ENCODE results near the gene GCA. TPM values are rescaled to one million over a fixed set of nuclear protein-coding genes. Genes with fewer than 3 reads are reported as not detected.

The GCA gene
- total RNA-seq, 3 donors from 2014 or later = 14.1 to 32.8 (median 29.1) TPM

- Histone ChIP-seq H3K4me3 (no peak overlapping the region), H3K9me3 (no peaks in the 10 kb centered on the region), H3K36me3 (ENCODE audit: low read depth) (no peaks in the 10 kb centered on the region), H3K4me1 (ENCODE audit: low read depth) (peaks cover 30% of the 10 kb centered on the region)
- ATAC-seq = no peak
- no peak for TF ChIP-seq CTCF (IDR thresholded peaks at IDR 0.05)
- no peak for DNase-seq
- intact Hi-C loops (cut with DNase I, micrococcal nuclease) = no loop called here
Observed at GRCh38 chr2:162315938-162316337, 28.0 kb upstream of the GCA start.

GRCh38 chr2:162316590-162316989 lies 27.3 kb upstream of the GCA start:
- Histone ChIP-seq H3K4me1 (ENCODE audit: low read depth) (peaks cover 30% of the 10 kb centered on the region), H3K4me3 (no peak overlapping the region), H3K9me3 (no peaks in the 10 kb centered on the region), H3K36me3 (ENCODE audit: low read depth) (no peaks in the 10 kb centered on the region)
- ATAC-seq (no peak), DNase-seq (no peak)
- TF ChIP-seq CTCF (IDR thresholded peaks at IDR 0.05) = no peak
- intact Hi-C loops (cut with DNase I, micrococcal nuclease) = no loop called here

GRCh38 chr2:162317058-162317742 lies 26.7 kb upstream of the GCA start:
- intact Hi-C loops (cut with DNase I, micrococcal nuclease) = no loop called here
- TF ChIP-seq CTCF (IDR thresholded peaks at IDR 0.05) = no peak
- no peak for DNase-seq
- Histone ChIP-seq H3K4me1 (ENCODE audit: low read depth) (peaks cover 30% of the 10 kb centered on the region), H3K36me3 (ENCODE audit: low read depth) (no peaks in the 10 kb centered on the region), H3K9me3 (no peaks in the 10 kb centered on the region), H3K4me3 (no peak overlapping the region)
- no peak for ATAC-seq

- TF ChIP-seq CTCF (IDR thresholded peaks at IDR 0.05) = no peak
- H3K4me1 ChIP-seq (ENCODE audit: low read depth) = peaks cover 30% of the 10 kb centered on the region
- no peaks in the 10 kb centered on the region for H3K36me3 ChIP-seq (ENCODE audit: low read depth)
- peak overlapping the region; percentile 88 for H3K4me3 ChIP-seq
- DNase-seq (peak; percentile 51 to 67 (median 62)), ATAC-seq (peak; percentile 56)
- intact Hi-C loops (cut with DNase I, micrococcal nuclease) = no loop called here
- no peaks in the 10 kb centered on the region for H3K9me3 ChIP-seq
Observed at GRCh38 chr2:162317861-162318327, 26.0 kb upstream of the GCA start.

GRCh38 chr2:162318328-162319180 lies 25.4 kb upstream of the GCA start, which contains the start of gene IFIH1:
Gene IFIH1 (minus strand): TSS chr2:162318684. CDS start chr2:162318307, 377 bp downstream.
- no peaks in the 10 kb centered on the region for H3K9me3 ChIP-seq
- ATAC-seq = peak; percentile 94
- H3K36me3 ChIP-seq (ENCODE audit: low read depth) = no peaks in the 10 kb centered on the region
- peak; percentile 15 for TF ChIP-seq CTCF (IDR thresholded peaks at IDR 0.05)
- intact Hi-C loops (cut with DNase I, micrococcal nuclease) = no loop called here
- DNase-seq = peak; percentile 86 to 94 (median 87)
- peak within 1 kb of the TSS; percentile 88 for H3K4me3 ChIP-seq
- H3K4me1 ChIP-seq (ENCODE audit: low read depth) = peaks cover 27% of the 10 kb centered on the region

All from mucosa of descending colon (tissue), 3 donors.